ENCODE measurements around the gene CNNM2. TPM values are rescaled to one million over a fixed set of nuclear protein-coding genes. Genes with fewer than 3 reads are reported as not detected.

CNNM2 gene
- total and polyA plus RNA-seq, 8 donors = 2.0 to 8.9 (median 5.9) TPM

- Histone ChIP-seq H3K36me3 (no peaks in the 10 kb centered on the region), H3K4me1 (no peaks in the 10 kb centered on the region), H3K9me3 (no peaks in the 10 kb centered on the region), H3K27me3 (no peaks in the 10 kb centered on the region), H3K27ac (no peak overlapping the region), H3K4me3 (no peak overlapping the region)
- intact Hi-C loops (cut with DNase I) = no loop called here
- DNase-seq (no peak), ATAC-seq (no peak), FAIRE-seq (no peak)
- TF ChIP-seq CTCF (IDR thresholded peaks at IDR 0.05) = no peak
- WGBS, 2 donors = 71 to 74% methylated on average over 4 of the region's 4 CpGs
Observed at GRCh38 chr10:102949916-102950315, 31.8 kb downstream of the CNNM2 start.

GRCh38 chr10:102951316-102951715 lies 33.2 kb downstream of the CNNM2 start:
- intact Hi-C loops (cut with DNase I) = no loop called here
- WGBS, 2 donors = 96 to 99% methylated on average over 3 of the region's 3 CpGs
- Histone ChIP-seq H3K9me3 (no peaks in the 10 kb centered on the region), H3K36me3 (no peaks in the 10 kb centered on the region), H3K27ac (no peak overlapping the region), H3K4me1 (no peaks in the 10 kb centered on the region), H3K27me3 (no peaks in the 10 kb centered on the region), H3K4me3 (no peak overlapping the region)
- FAIRE-seq = no peak
- TF ChIP-seq CTCF (IDR thresholded peaks at IDR 0.05) = no peak
- no peak for ATAC-seq
- DNase-seq = no peak

- Histone ChIP-seq H3K36me3 (no peaks in the 10 kb centered on the region), H3K4me3 (no peak overlapping the region), H3K9me3 (no peaks in the 10 kb centered on the region), H3K4me1 (no peaks in the 10 kb centered on the region), H3K27me3 (no peaks in the 10 kb centered on the region), H3K27ac (no peak overlapping the region)
- WGBS, 2 donors = 92 to 100% methylated on average over 1 of the region's 1 CpG
- TF ChIP-seq CTCF (IDR thresholded peaks at IDR 0.05) = no peak
- DNase-seq (no peak), ATAC-seq (no peak), FAIRE-seq (no peak)
- intact Hi-C loops (cut with DNase I) = no loop called here
Observed at GRCh38 chr10:102959360-102959759, 41.3 kb downstream of the CNNM2 start.

- no peak for FAIRE-seq
- no peak overlapping the region for H3K4me3 ChIP-seq
- H3K27ac ChIP-seq = no peak overlapping the region
- intact Hi-C loops (cut with DNase I) = no loop called here
- H3K36me3 ChIP-seq = no peaks in the 10 kb centered on the region
- peaks cover 0 to 4% (median under 1%) of the 10 kb centered on the region in 3 donors for H3K4me1 ChIP-seq
- no peak for ATAC-seq
- DNase-seq = no peak
- no peaks in the 10 kb centered on the region for H3K27me3 ChIP-seq
- TF ChIP-seq CTCF (IDR thresholded peaks at IDR 0.05) = no peak
- H3K9me3 ChIP-seq = no peaks in the 10 kb centered on the region
- 80 to 87% methylated on average over 5 of the region's 5 CpGs for WGBS, 2 donors
Observed at GRCh38 chr10:102960157-102960556, 42.1 kb downstream of the CNNM2 start.

GRCh38 chr10:102962267-102962666 lies 44.2 kb downstream of the CNNM2 start:
- DNase-seq (no peak), FAIRE-seq (no peak), ATAC-seq (no peak)
- Histone ChIP-seq H3K27me3 (no peaks in the 10 kb centered on the region), H3K4me1 (peaks cover 6 to 13% (median 9%) of the 10 kb centered on the region in 3 donors), H3K4me3 (no peak overlapping the region), H3K9me3 (no peaks in the 10 kb centered on the region), H3K36me3 (no peaks in the 10 kb centered on the region), H3K27ac (no peak overlapping the region)
- intact Hi-C loops (cut with DNase I) = no loop called here
- WGBS, 2 donors = 86 to 88% methylated on average over 1 of the region's 1 CpG
- no peak for TF ChIP-seq CTCF (IDR thresholded peaks at IDR 0.05)

Measured in pancreas (tissue), 10 donors.